Ishikawa (cell line): ENCODE data around the gene RGPD5.
"Not testable (repeated sequence)": the region's sequence is repeated elsewhere in the genome, so short reads cannot be mapped to it uniquely, and the experiment has no call there.

ENCODE experiments used
- CREB1 ChIP-seq: IDR thresholded peaks from 2 replicates; pipeline ENCODE4 v1.6.1; 2012; ENCODE audit warnings: low read depth
- MAX ChIP-seq: IDR thresholded peaks from 2 replicates; pipeline ENCODE4 v1.6.1; 2012
- REST ChIP-seq: IDR thresholded peaks from 2 replicates; pipeline ENCODE4 v1.6.1; 2012; ENCODE audit warnings: low read depth, mild to moderate bottlenecking
- TCF12 ChIP-seq: IDR thresholded peaks from 2 replicates; pipeline ENCODE4 v1.6.1; 2012; ENCODE audit warnings: low read depth
- TEAD4 ChIP-seq: IDR thresholded peaks from 2 replicates; pipeline ENCODE4 v1.6.1; 2012
- YY1 ChIP-seq: IDR thresholded peaks from 2 replicates; pipeline ENCODE4 v1.6.1; 2012; ENCODE audit warnings: low read depth

The RGPD5 gene

DNA sequence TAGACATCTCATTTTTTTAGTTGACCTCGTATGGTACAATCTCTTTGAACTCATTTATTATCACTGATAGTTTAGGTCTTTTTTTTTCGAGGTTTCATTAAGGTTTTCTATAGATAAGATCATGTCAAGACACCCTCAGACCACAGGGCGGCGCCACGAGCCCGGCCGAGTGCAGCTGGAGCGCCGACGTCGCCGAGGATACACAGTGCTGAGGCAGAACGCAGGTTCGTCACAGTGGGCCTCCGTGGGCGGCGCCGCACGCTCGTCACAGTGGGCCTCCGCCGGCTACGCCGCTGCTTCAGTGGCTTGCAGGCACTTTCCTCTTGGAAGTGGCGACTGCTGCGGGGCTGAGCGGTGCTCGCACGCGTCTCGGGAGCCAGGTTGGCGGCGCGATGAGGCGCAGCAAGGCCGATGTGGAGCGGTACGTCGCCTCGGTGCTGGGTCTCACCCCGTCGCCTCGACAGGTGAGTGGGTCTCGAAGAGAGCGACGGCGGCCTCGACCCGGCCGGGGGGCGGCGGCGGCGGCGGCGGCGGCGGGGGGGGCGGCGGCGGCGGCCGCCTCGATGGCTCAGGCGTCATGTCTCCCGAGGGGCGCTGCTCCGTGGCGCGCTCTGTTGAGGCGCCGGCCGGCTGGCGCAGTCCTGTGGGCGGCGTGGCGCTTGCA, at the start of gene RGPD5:
TSS of gene RGPD5 (plus strand) at position 232 of the 664 bp plus-strand sequence. CDS start at position 393, 161 bp downstream.
- not testable (repeated sequence) for TF ChIP-seq YY1, CREB1, TCF12

DNA sequence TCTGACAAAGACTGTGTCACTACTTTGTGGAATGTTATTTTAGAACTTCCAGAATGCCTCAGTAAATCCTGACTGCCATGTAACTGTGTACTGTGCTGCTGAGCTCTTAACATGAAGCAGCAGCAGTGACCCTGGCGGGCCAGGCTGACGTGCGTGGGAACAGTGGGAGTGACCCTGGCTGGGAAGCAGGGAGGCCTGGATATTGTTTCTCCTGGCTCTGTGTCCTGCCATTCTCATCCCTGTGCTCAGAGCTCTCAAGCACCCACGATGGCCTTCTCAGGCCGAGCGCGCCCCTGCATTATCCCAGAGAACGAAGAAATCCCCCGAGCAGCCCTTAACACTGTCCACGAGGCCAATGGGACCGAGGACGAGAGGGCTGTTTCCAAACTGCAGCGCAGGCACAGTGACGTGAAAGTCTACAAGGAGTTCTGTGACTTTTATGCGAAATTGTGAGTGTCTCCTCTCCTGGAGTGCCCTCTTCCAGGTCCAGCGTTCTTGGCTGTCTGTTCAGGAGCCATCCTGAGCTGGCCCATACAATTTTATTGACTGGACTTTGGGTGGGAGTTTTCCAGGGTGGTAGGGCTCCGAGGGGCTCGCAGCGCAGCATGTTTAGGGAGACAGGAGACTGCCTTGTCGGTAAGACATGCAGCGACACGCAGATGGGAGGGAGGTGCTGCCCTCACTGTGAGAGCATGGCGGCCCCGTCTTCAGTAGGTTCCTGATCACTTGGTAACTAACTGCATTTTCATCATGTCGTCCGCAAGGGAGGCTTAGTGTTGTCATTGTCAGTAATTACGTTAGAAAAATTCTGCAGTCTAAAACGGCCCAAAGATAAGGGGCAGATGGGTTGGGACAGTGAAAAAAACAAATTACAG, 104.6 kb downstream of the RGPD5 start, which contains the start of gene LIMS3:
TSS of gene LIMS3 (plus strand) at position 227 of the 875 bp plus-strand sequence. CDS start at position 268, 41 bp downstream.
- TF ChIP-seq TEAD4, REST, MAX: not testable (repeated sequence)
